Type B pancreatic cell (in vitro differentiated cells): ENCODE measurements around the gene TSHZ1. TPM values are rescaled to one million over a fixed set of nuclear protein-coding genes. Genes with fewer than 3 reads are reported as not detected.

Experiments
- DNase-seq: peaks from one replicate; pipeline ENCODE4 v3.0.0; 2021; ENCODE audit warnings: mixed read lengths; ENCODE audit not compliant: unreplicated experiment; ENCODE audit errors: extremely low spot score
- H3K27ac Mint-ChIP-seq: 2 replicates; pipeline ENCODE4 v1.8.0; 2021; ENCODE audit warnings: mild to moderate bottlenecking, mixed read lengths
- H3K27me3 Mint-ChIP-seq: 2 replicates; pipeline ENCODE4 v1.8.0; 2021; ENCODE audit warnings: mixed read lengths
- H3K36me3 Mint-ChIP-seq: 2 replicates; pipeline ENCODE4 v1.8.0; 2021; ENCODE audit warnings: mixed read lengths
- H3K4me1 Mint-ChIP-seq: one replicate; pipeline ENCODE4 v1.8.0; 2021; ENCODE audit warnings: mixed read lengths; ENCODE audit not compliant: unreplicated experiment
- H3K4me3 Mint-ChIP-seq: 2 replicates; pipeline ENCODE4 v1.8.0; 2021; ENCODE audit warnings: mild to moderate bottlenecking, mixed read lengths
- H3K9me3 Mint-ChIP-seq: 2 replicates; pipeline ENCODE4 v1.8.0; 2021; ENCODE audit warnings: mixed read lengths
- total RNA-seq: library from RNA; stranded (reverse); gene quantifications from 2 replicates; pipeline ENCODE4 v1.2.1, GENCODE V29; 2021; ENCODE audit warnings: low replicate concordance
- TF ChIP-seq, protein P1 (sequence below): fragments of 200-600 bp; sonication (generic); conservative IDR thresholded peaks from 2 replicates; pipeline ENCODE4 v1.5.0; 2021; ENCODE audit warnings: antibody characterized with exemption, mild to moderate bottlenecking

The TSHZ1 gene
- total RNA-seq, 1 donor from 2014 or later = 79.9 TPM

DNA sequence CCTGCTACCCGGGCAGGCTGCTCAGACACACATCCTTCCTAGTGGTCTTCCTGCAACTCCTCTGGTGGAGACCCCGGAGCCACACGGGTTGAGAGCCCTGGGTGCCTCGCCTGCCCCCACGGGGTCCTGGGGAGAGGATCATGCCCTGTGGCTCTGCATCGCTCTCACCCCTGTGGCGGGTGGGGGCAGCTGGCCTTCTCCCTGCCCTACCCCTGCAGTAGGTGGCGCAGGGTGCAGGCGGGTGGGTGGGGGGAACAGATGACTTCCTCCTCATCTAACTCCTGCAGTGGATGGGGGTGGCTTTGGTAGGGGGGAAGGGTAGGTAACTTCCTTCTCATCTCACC lies 38.5 kb downstream of the TSHZ1 start:
- Mint-ChIP-seq H3K36me3 (no peaks in the 10 kb centered on the region), H3K4me3 (no peak overlapping the region), H3K27me3 (no peaks in the 10 kb centered on the region), H3K9me3 (no peaks in the 10 kb centered on the region), H3K4me1 (peaks cover 63% of the 10 kb centered on the region), H3K27ac (no peak overlapping the region)
- TF ChIP-seq, protein P1, sequence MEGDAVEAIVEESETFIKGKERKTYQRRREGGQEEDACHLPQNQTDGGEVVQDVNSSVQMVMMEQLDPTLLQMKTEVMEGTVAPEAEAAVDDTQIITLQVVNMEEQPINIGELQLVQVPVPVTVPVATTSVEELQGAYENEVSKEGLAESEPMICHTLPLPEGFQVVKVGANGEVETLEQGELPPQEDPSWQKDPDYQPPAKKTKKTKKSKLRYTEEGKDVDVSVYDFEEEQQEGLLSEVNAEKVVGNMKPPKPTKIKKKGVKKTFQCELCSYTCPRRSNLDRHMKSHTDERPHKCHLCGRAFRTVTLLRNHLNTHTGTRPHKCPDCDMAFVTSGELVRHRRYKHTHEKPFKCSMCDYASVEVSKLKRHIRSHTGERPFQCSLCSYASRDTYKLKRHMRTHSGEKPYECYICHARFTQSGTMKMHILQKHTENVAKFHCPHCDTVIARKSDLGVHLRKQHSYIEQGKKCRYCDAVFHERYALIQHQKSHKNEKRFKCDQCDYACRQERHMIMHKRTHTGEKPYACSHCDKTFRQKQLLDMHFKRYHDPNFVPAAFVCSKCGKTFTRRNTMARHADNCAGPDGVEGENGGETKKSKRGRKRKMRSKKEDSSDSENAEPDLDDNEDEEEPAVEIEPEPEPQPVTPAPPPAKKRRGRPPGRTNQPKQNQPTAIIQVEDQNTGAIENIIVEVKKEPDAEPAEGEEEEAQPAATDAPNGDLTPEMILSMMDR = no peak
- DNase-seq = no peak

DNA sequence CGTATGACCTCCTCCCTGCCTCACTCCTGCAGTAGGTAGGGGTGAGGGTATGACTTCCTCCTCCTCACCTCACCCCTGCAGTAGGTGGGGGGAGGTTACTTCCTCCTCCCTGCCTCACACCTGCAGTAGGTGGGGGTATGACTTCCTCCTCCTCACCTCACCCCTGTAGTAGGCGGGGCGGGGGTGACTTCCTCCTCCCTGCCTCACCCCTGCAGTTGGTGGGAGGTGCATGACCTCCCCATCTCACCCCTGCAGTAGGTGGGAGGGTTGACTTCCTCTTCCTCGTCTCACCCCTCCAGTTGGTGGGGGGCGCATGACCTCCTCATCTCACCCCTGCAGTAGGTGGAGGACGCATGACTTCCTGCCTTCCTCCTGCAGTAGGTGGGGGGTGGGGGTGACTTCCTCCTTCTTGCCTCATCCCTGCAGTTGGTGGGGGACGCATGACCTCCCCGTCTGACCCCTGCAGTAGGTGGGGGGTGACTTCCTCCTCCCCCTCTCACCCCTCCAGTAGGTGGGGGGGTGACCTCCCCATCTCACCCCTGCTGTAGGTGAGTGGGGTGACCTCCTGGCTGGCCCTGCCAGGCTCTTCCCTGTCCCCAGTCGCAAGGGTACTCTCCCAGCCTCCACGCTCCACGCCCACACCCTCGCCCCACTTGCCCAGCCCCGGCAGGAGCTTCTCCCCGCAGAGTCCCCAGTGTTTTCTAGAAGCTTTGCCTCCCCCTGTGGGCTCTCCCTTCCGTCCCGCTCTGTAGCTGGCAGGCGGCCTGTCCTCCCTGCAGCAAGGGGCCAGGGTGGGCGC lies 39.3 kb downstream of the TSHZ1 start:
- Mint-ChIP-seq H3K4me3 (no peak overlapping the region), H3K36me3 (no peaks in the 10 kb centered on the region), H3K27me3 (no peaks in the 10 kb centered on the region), H3K4me1 (peaks cover 59% of the 10 kb centered on the region), H3K27ac (no peak overlapping the region), H3K9me3 (no peaks in the 10 kb centered on the region)
- TF ChIP-seq, protein P1 = no peak
- DNase-seq = no peak

DNA sequence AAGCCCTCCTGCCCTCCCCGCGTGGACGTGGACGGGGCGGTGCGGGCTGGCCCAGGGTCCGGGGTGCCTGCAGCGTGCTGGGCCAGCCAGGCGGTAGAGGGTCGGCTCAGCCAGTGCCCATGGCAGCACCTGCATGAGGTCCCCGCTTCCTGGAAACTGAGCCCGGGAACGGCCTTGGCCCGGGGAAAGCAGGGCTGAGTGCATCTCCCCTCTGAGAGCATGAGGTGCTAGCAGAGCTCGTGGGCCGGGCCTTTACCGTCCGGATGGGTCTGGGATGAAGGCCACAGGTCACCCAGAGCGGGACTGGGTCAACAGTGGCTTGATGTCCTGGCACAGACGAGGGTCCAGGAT lies 39.8 kb downstream of the TSHZ1 start:
- no peak for DNase-seq
- TF ChIP-seq, protein P1 = no peak
- Mint-ChIP-seq H3K27ac (no peak overlapping the region), H3K4me1 (peaks cover 60% of the 10 kb centered on the region), H3K9me3 (no peaks in the 10 kb centered on the region), H3K4me3 (no peak overlapping the region), H3K36me3 (no peaks in the 10 kb centered on the region), H3K27me3 (no peaks in the 10 kb centered on the region)

DNA sequence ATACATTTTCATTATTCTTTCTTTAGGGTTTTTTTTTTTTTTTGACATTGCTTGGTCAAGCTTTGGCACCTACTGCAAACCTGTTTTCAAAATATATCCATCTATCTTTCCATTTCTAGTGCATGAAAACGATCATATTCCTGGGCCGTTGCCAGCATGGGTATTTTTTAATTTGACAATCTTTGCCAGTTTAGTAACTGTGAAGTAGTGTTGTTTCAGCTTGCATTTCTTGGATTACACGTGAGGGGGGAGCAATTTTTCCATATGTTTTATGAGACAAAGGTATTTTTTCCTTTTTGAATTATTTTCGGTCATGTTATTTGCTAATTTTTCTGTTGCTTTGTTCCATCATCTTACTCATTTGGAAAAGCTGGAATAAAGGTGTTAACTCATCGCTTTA lies 40.9 kb downstream of the TSHZ1 start:
- Mint-ChIP-seq H3K27me3 (no peaks in the 10 kb centered on the region), H3K27ac (no peak overlapping the region), H3K4me1 (peaks cover 53% of the 10 kb centered on the region), H3K9me3 (no peaks in the 10 kb centered on the region), H3K4me3 (no peak overlapping the region), H3K36me3 (no peaks in the 10 kb centered on the region)
- DNase-seq = no peak
- TF ChIP-seq, protein P1 = no peak

DNA sequence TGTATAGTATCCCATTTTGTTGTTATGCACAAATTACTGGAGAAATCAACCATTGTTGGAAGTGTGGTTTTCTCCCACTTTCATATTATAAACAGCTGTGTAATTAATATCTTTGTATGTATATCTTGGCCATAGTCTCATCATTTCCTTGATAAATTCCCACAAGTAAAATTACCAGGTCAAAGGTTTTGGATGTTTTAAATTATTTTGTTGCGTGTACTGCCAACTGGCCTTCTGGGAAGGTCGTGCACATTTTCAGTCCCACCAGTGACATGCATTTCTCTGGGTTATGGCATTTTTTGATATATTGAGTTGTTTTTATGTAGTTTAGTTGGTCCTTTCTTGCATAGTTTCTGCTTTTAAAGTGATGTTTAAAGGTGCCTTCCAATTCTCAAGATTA lies 41.5 kb downstream of the TSHZ1 start:
- TF ChIP-seq, protein P1 = no peak
- no peak overlapping the region for H3K4me3 Mint-ChIP-seq
- H3K27ac Mint-ChIP-seq = no peak overlapping the region
- H3K9me3 Mint-ChIP-seq = no peaks in the 10 kb centered on the region
- H3K4me1 Mint-ChIP-seq = peaks cover 51% of the 10 kb centered on the region
- H3K36me3 Mint-ChIP-seq = no peaks in the 10 kb centered on the region
- H3K27me3 Mint-ChIP-seq = no peaks in the 10 kb centered on the region
- DNase-seq = no peak

DNA sequence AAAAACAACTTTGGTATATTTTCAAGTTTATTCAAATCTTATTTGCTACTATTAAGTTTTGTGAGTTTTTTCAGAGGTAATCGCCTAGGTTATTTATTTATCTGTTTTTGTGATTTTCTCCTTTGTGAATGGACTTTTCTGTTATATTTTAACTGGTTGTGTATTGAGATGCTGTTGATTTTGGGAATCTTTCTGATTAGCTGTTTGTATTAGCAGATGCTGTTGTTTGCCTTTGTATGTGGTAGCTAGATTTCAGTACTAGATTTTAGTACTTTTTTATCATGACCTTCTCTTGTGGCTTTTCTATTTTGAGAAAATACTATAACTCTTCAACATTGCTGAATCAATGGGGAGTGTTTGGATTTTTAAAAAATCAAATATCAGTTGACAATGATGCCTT lies 42.4 kb downstream of the TSHZ1 start:
- TF ChIP-seq, protein P1 = no peak
- DNase-seq = no peak
- Mint-ChIP-seq H3K9me3 (no peaks in the 10 kb centered on the region), H3K27me3 (no peaks in the 10 kb centered on the region), H3K36me3 (no peaks in the 10 kb centered on the region), H3K4me1 (peaks cover 43% of the 10 kb centered on the region), H3K27ac (no peak overlapping the region), H3K4me3 (peak overlapping the region; percentile 0)
